Prostate gland (tissue), 2 donors: ENCODE results near the gene ZNF789. TPM values are rescaled to one million over a fixed set of nuclear protein-coding genes. Genes with fewer than 3 reads are reported as not detected.

Experiments used
- DNase-seq: peaks from one replicate; pipeline ENCODE4 v3.0.0-alpha.2; 2019; ENCODE audit warnings: low spot score
- H3K27ac ChIP-seq, 2 donors: fragments of 200-600 bp; sonication (generic); 2 replicates each; pipeline ENCODE4 v1.5.1; 2017 to 2019
- H3K27me3 ChIP-seq: fragments of 200-600 bp; sonication (generic); replicated peaks from 2 replicates; pipeline ENCODE4 v1.5.1; 2019; ENCODE audit not compliant: insufficient read depth
- H3K36me3 ChIP-seq, 2 donors: fragments of 200-600 bp; sonication (generic); 1 replicate in 1 of 2; 2 replicates in 1 of 2; pipeline versions ENCODE4 v1.5.1 to v1.8.1; 2017 to 2019
- H3K4me1 ChIP-seq: fragments of 200-600 bp; sonication (generic); replicated peaks from 2 replicates; pipeline ENCODE4 v1.5.1; 2019
- H3K4me3 ChIP-seq, 2 donors: fragments of 200-600 bp; sonication (generic); 2 replicates each; pipeline ENCODE4 v1.5.1; 2017 to 2019
- H3K9me3 ChIP-seq: fragments of 200-600 bp; sonication (generic); 2 replicates; pipeline ENCODE4 v1.5.1; 2017
- POLR2A ChIP-seq: fragments of 450-650 bp; IDR thresholded peaks from one replicate; pipeline ENCODE4 v1.6.1; 2016; ENCODE audit warnings: antibody characterized with exemption, mild to moderate bottlenecking
- POLR2AphosphoS5 ChIP-seq: sonication (generic); formaldehyde crosslinking; IDR thresholded peaks from one replicate; pipeline ENCODE4 v1.6.1; 2017; ENCODE audit warnings: antibody characterized with exemption
- WGBS: methylation state at CpG from one replicate; pipeline ENCODE4 v1.1.5; 2018; 5-methylcytosine and 5-hydroxymethylcytosine counted together
- intact Hi-C: fragments of 100-400 bp; cut with DNase I; formaldehyde crosslinking; loops from one replicate; pipeline ENCODE4 v1.14.2; 2022
- total RNA-seq, 2 donors: library from RNA; depleted of rRNA; stranded (reverse); fragments of >200 nt; gene quantifications; one replicate each; pipeline ENCODE4 v1.1.0, GENCODE V29; 2016
- TF ChIP-seq, protein P1 (sequence below), 4 experiments: fragments of 200-600 bp in 2 of 4; fragments of 450-650 bp in 2 of 4; sonication (generic) in 2 of 4; IDR thresholded peaks; 1 replicate in 3 of 4; 2 replicates in 1 of 4; pipeline ENCODE4 v1.5.1; 2016 to 2019; ENCODE audit warnings: antibody characterized with exemption in 4 of 4, mild to moderate bottlenecking in 2 of 4, moderate library complexity in 2 of 4

The ZNF789 gene
- total RNA-seq, 2 donors from 2014 or later, result 20.6 to 25.2 TPM

- DNase-seq, result no peak
These were observed 14.8 kb upstream of the ZNF789 start for GRCh38 chr7:99457650-99458493.

DNA sequence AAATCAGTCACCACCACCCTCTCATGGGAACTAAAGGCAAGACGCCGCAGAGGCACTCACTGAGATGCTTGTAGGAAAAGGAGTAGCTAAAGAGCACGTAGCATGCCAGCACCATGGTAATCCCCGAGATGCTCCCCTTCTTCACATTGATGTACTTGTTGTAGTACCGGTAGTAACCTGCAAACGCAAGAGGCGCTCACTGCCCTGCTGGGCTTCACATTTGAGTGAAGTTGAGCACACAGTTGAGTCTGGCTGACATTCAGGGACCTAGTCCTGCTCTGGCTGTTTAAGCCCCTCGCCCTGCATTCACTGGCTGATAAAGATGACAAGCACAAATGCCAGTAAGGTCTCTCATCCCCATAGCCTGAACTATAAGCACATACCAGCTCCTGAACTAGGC is 13.6 kb upstream of the ZNF789 start:
- Histone ChIP-seq H3K4me1 (peaks cover 12% of the 10 kb centered on the region), H3K4me3 (no peak overlapping the region), H3K36me3 (peaks cover 0 to 28% of the 10 kb centered on the region in 2 donors), H3K27ac (no peak overlapping the region), H3K27me3 (no peaks in the 10 kb centered on the region), H3K9me3 (no peaks in the 10 kb centered on the region)
- no peak for TF ChIP-seq POLR2A
- TF ChIP-seq, protein P1, sequence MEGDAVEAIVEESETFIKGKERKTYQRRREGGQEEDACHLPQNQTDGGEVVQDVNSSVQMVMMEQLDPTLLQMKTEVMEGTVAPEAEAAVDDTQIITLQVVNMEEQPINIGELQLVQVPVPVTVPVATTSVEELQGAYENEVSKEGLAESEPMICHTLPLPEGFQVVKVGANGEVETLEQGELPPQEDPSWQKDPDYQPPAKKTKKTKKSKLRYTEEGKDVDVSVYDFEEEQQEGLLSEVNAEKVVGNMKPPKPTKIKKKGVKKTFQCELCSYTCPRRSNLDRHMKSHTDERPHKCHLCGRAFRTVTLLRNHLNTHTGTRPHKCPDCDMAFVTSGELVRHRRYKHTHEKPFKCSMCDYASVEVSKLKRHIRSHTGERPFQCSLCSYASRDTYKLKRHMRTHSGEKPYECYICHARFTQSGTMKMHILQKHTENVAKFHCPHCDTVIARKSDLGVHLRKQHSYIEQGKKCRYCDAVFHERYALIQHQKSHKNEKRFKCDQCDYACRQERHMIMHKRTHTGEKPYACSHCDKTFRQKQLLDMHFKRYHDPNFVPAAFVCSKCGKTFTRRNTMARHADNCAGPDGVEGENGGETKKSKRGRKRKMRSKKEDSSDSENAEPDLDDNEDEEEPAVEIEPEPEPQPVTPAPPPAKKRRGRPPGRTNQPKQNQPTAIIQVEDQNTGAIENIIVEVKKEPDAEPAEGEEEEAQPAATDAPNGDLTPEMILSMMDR (IDR thresholded peaks at IDR 0.05), result peak in 1 of 4 experiments; percentile 10
- no peak for TF ChIP-seq POLR2AphosphoS5
- 95% methylated on average over 8 of the region's 8 CpGs for WGBS
- intact Hi-C loops, result no loop called here
- DNase-seq, result no peak

More at GRCh38 chr7:99457650-99458493, 14.8 kb upstream of the ZNF789 start:
- 81% methylated on average over 26 of the region's 26 CpGs for WGBS
- Histone ChIP-seq H3K27me3 (no peaks in the 10 kb centered on the region), H3K4me1 (peaks cover 9% of the 10 kb centered on the region), H3K9me3 (no peaks in the 10 kb centered on the region), H3K4me3 (no peak overlapping the region), H3K27ac (no peak overlapping the region), H3K36me3 (peaks cover 0 to 28% of the 10 kb centered on the region in 2 donors)
- TF ChIP-seq, protein P1 (IDR thresholded peaks at IDR 0.05), result no peak
- TF ChIP-seq POLR2A (no peak), POLR2AphosphoS5 (no peak)
- intact Hi-C loops, result no loop called here

- no peaks in the 10 kb centered on the region for H3K9me3 ChIP-seq
- peak overlapping the region; percentile 52 to 56 for H3K27ac ChIP-seq
- TF ChIP-seq POLR2A, result no peak
- TF ChIP-seq POLR2AphosphoS5, result peak; percentile 59
- 42% methylated on average over 11 of the region's 11 CpGs for WGBS
- peaks cover 19% of the 10 kb centered on the region for H3K4me1 ChIP-seq
- H3K27me3 ChIP-seq, result no peaks in the 10 kb centered on the region
- intact Hi-C loops, result no loop called here
- peak; percentile 73 for DNase-seq
- H3K4me3 ChIP-seq, result no peak overlapping the region
- peaks cover 0 to 28% of the 10 kb centered on the region in 2 donors for H3K36me3 ChIP-seq
These were observed 12.0 kb upstream of the ZNF789 start for GRCh38 chr7:99460651-99461050.

GRCh38 chr7:99461221-99461620 is 11.5 kb upstream of the ZNF789 start:
- H3K4me3 ChIP-seq, result no peak overlapping the region
- no peak for DNase-seq
- TF ChIP-seq, protein P1 (IDR thresholded peaks at IDR 0.05), result no peak
- TF ChIP-seq POLR2AphosphoS5, result no peak
- no peak for TF ChIP-seq POLR2A
- peaks cover 19% of the 10 kb centered on the region for H3K4me1 ChIP-seq
- H3K9me3 ChIP-seq, result no peaks in the 10 kb centered on the region
- H3K36me3 ChIP-seq, result peaks cover 0 to 25% of the 10 kb centered on the region in 2 donors
- WGBS, result 91% methylated on average over 2 of the region's 2 CpGs
- H3K27ac ChIP-seq, result peak overlapping the region; percentile 52 to 56
- intact Hi-C loops, result no loop called here
- H3K27me3 ChIP-seq, result no peaks in the 10 kb centered on the region

GRCh38 chr7:99465421-99465768 is 7.3 kb upstream of the ZNF789 start:
- TF ChIP-seq POLR2AphosphoS5, result no peak
- no peak for TF ChIP-seq POLR2A
- TF ChIP-seq, protein P1 (IDR thresholded peaks at IDR 0.05), result no peak
- peak overlapping the region; percentile 85 to 89 for H3K27ac ChIP-seq
- H3K4me1 ChIP-seq, result peaks cover 12% of the 10 kb centered on the region
- no peaks in the 10 kb centered on the region for H3K27me3 ChIP-seq
- intact Hi-C loops, result no loop called here
- peak overlapping the region; percentile 78 to 97 for H3K4me3 ChIP-seq
- no peaks in the 10 kb centered on the region for H3K9me3 ChIP-seq
- 5% methylated on average over 9 of the region's 9 CpGs for WGBS
- DNase-seq, result no peak
- no peaks in the 10 kb centered on the region for H3K36me3 ChIP-seq
